SHP77 (cell line): ENCODE measurements around the gene DDX56.

Experiments used
- DNase-seq, 2 experiments: peaks; one replicate each; lab custom pipeline; 2025; lab: John Stamatoyannopoulos, UW

The DDX56 gene

GRCh38 chr7:44595934-44596635 is 22.4 kb upstream of the DDX56 start:
- no peak for DNase-seq

DNA sequence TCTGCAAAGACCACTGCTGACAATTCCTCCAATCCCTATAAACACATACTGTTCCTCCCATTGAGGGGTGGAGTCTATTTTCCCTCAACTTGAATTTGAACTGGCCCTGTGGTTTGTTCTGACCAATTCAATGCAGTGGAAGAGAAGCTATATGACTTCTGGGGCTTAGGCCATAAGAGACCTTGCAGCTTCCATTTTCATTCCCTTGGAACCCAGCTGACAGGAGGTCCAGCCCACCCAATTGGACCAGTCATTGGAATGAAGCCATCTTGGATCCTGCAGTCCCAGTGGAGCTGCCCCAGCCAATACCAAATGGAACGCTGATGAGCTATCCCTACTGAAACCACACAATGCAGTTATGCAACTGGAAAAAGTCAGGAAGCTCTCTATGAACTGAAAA is 17.2 kb upstream of the DDX56 start:
- no peak for DNase-seq

DNA sequence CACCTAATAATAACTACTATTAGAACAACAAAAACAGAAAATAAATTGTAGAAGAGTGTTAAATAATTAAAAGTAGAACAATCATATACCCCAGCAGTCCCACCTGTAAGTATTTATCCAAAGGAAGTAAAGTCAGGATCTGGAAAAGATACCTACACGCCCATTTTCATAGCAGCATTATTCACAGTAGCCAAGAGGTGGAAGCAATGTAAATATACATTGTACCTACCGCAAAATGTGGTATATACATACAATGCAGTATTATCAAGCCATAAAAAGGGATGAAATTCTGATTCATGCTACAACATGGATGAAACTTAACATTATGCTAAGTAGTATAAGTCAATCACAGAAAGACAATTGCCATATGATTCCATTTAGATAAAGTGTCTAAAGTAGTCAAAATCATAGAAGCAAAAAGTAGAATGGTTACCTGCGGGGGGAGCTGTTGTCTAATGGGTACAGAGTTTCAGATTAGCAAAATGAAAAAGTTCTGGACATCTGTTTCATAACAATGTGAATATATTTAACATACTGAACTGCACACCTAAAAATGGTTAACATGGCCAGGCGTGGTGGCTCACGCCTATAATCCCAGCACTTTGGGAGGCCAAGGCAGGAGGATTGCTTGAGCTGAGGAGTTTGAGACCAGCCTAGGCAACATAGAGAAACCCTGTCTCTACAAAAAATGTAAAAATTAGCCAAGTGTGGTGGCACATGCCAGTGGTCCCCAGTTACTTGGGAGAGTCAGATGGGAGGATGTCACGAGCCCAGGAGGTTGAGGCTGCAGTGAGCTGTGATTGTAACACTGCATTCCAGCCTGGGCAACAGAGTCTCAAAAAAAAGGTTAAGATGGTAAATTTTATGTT is 14.4 kb upstream of the DDX56 start:
- DNase-seq: peak; percentile 31 to 41

GRCh38 chr7:44583146-44583865 is 9.6 kb upstream of the DDX56 start:
- no peak for DNase-seq

DNA sequence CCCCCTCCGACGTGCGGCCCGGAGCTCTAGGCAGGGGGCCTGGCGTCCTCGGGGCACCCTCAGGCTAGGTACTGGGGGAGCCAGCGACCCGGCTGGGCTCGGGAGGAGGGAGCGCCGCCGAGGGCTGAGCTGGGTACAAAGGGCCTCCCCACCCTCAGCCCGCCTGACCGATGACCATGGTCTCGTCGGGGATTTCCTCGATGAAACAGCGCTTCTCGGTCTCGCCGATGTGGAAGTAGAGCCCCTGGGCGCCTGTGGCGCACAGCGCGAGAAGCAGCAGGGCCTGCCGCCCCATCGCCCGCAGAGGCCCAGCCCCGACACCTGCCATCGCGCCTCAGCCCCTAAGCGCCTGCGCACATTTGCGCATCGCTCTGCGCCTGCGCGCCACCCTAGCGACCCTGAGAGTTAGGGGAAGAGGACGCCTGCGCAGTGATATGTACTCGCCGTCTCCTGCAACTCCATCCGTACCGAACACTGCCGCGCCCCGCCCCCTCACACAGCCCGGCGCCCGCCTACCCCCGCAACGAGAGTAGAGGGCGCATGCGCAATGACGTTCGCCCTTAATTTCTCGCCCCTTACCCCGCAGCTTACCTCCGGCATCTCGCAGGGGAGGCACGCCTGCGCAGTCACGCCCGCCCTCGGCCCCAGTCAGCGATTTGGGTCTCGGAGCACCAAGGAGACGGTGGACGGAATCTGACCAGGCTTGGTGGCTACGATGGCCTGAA is 8.3 kb upstream of the DDX56 start, which contains the start of gene TMED4:
TSS of gene TMED4 (minus strand) at position 353 of the 725 bp plus-strand sequence. CDS start at position 328, 25 bp downstream.
- DNase-seq: peak; percentile 99

- peak in 1 of 2 experiments; percentile 26 for DNase-seq
Observed at GRCh38 chr7:44580945-44581878, 7.5 kb upstream of the DDX56 start.

DNA sequence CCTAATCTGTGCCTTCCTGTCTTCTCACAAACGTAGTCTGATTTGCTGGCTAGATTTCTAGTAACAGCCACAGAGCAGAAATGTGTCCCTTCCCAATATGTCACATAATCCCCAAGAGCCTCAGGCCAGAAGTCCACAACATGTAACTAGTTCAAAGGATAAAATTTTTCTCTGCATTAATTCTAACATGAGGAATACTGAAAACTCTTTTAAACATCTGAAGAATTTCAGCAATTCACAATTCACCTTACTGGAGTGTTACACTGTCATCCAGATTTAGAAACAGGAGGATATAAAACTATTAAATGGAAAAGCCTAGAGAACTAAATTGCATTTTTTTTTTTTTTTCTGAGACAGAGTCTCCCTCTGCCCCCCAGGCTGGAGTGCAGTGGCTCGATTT is 2.5 kb upstream of the DDX56 start:
- no peak for DNase-seq

- DNase-seq: no peak
Observed at GRCh38 chr7:44575054-44575453, 1.3 kb upstream of the DDX56 start.

DNA sequence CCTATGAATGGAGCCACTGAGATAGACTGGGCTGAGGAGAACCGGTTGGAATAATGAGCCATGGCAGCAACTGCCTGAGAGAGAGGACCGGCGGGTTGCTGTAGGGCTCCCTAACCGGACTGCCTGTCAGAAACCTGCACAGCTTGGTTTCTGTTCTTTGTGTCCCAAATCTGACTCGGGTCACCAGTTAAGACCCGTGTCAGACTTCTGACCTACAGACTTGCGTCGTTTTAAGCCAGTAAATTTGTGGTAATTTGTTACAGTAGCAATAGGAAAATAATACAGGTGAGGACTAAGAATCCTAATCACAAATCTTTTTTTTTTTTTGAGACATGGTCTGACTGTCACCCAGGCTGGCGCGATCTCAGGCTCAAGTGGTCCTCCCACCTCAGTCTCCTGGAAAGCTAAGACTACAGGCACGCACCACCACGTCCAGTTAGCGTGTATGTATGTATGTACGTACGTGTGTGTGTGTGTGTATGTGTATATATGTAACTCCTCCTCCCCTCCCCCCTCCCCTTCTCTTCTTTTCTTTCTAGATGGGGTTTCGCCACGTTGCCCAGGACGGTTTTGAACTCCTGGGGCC is 672 bp upstream of the DDX56 start:
- DNase-seq: no peak

- DNase-seq: no peak
Observed at GRCh38 chr7:44572771-44573170, 937 bp downstream of the DDX56 start.

- DNase-seq: no peak
Observed at GRCh38 chr7:44569959-44570358, 3.7 kb downstream of the DDX56 start.

GRCh38 chr7:44568771-44569560 is 4.7 kb downstream of the DDX56 start:
- DNase-seq: no peak

DNA sequence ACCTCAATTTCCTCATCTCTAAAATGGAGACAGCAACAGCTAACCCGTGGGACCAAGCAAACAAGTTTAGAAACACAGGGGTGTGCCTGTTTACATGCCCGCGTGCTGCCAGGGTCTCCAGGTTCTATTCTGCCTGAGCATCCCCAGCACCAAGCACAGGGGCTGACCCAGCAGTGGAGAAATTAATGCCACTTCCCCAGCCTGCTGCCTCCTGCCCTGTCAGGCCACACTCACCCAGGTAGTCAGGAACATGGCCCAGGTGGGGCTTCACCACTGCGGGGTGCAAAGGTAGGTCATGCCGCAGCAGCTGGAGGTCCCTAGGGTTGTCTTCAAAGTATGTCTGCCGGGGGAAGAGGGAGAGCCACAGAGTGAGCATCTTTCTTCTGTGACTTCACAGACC is 5.8 kb downstream of the DDX56 start:
- no peak for DNase-seq

DNA sequence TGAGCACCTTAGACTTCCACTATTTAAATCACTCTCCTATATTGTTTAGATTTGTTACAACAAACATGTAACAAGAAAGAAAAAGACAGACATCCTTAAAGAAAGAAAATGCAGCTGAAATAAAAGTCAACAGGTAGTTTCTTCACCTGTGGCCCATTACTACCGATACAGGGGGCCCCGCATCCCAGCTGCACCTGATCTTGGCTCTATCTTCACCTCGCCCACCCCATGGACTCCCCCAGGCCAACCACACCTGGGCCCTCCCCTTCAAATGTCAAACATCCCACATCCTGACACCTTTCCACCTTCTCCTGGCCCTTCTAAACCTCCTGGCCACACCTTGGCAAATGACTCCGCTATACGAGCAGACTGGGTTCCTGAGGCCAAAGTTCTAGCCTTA is 7.0 kb downstream of the DDX56 start:
- DNase-seq: no peak

- no peak for DNase-seq
Observed at GRCh38 chr7:44565795-44566559, 7.7 kb downstream of the DDX56 start.

GRCh38 chr7:44565097-44565794 is 8.5 kb downstream of the DDX56 start:
- peak; percentile 53 to 72 for DNase-seq

GRCh38 chr7:44564606-44565005 is 9.1 kb downstream of the DDX56 start:
- no peak for DNase-seq

GRCh38 chr7:44563171-44563679 is 10.5 kb downstream of the DDX56 start:
- DNase-seq: no peak
